ENCODE data around the gene TAF1. TPM values are rescaled to one million over a fixed set of nuclear protein-coding genes. Genes with fewer than 3 reads are reported as not detected.
"Not testable (repeated sequence)": the region's sequence is repeated elsewhere in the genome, so short reads cannot be mapped to it uniquely, and the experiment has no call there.

Gene TAF1
- total and polyA plus RNA-seq, 2 of the 8 experiments (the other 6 are each of a cell fraction or from before 2014, with no cell fraction given): 6.3 to 30.2 TPM

- TF ChIP-seq KDM1A (IDR thresholded peaks at IDR 0.05; ENCODE audit: borderline replicate concordance, low read length) (no peak), SP4 (IDR thresholded peaks at IDR 0.05; ENCODE audit: low read length) (no peak)
Measured at GRCh38 chrX:71321731-71322130, 44.4 kb upstream of the TAF1 start (continued).

DNA sequence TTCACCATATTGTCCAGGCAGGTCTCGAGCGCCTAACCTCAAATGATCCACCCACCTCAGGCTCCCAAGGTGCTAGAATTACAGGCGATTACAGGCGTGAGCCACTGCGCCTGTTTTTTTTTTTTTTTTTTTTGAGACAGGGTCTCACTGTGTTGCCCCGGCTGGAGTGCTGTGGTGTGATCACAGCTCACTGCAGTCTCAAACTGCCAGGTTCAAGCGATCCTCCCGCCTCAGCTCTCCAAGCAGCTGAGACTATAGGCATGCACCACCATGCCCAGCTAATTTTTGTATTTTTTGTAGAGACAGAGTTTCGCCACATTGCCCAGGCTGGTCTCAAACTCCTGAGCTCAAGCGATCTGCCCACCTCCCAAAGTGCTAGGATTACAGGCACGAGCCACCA, 41.7 kb upstream of the TAF1 start:
- H3K9me3 ChIP-seq (ENCODE audit: insufficient read depth in 2 of 2, low read depth in 1 of 2, low read length in 1 of 2); H4K91ac ChIP-seq (replicated peaks; ENCODE audit: insufficient read length, low read length); H3K27ac ChIP-seq (ENCODE audit: low read depth, low read length); H3K4me2 ChIP-seq (ENCODE audit: insufficient read depth in 1 of 2, low read depth in 2 of 2, low read length in 2 of 2); H4K20me1 ChIP-seq (replicated peaks in 1 of 2; ENCODE audit: control insufficient read depth in 1 of 2, insufficient read depth in 2 of 2, low read length in 2 of 2); FAIRE-seq; H3K23me2 ChIP-seq (ENCODE audit: low read depth, low read length); H2BK15ac ChIP-seq (ENCODE audit: low read length); CTCF ChIA-PET (ENCODE audit: partially characterized antibody); H3K4me3 ChIP-seq (ENCODE audit: extremely low read depth in 1 of 4, insufficient read depth in 2 of 4, low read depth in 3 of 4, low read length in 4 of 4); H3K4me1 ChIP-seq (replicated peaks in 1 of 4; ENCODE audit: control insufficient read depth in 3 of 4, insufficient read depth in 4 of 4, low read length in 3 of 4); H3K56ac ChIP-seq (replicated peaks; ENCODE audit: insufficient read length, low read depth, low read length); H3K79me1 ChIP-seq (ENCODE audit: low read depth, low read length); H3K18ac ChIP-seq (ENCODE audit: extremely low read depth, low read length); H3K27me3 ChIP-seq (replicated peaks in 1 of 4; ENCODE audit: control insufficient read depth in 3 of 4, extremely low read depth in 1 of 4, insufficient read depth in 3 of 4, low read length in 3 of 4); H2AFZ ChIP-seq (ENCODE audit: low read length); DNase-seq (ENCODE audit: low read depth in 1 of 2, low spot score in 2 of 2); H3K79me2 ChIP-seq (ENCODE audit: control insufficient read depth in 1 of 2, insufficient read depth in 2 of 2, low read length in 2 of 2); H2BK5ac ChIP-seq (ENCODE audit: low read depth, low read length); H3K14ac ChIP-seq (ENCODE audit: insufficient read length); H3K36me3 ChIP-seq (ENCODE audit: control insufficient read depth in 2 of 4, insufficient read depth in 4 of 4, low read length in 3 of 4); H2AK5ac ChIP-seq (ENCODE audit: low read depth, low read length); H4K8ac ChIP-seq (ENCODE audit: extremely low read depth, insufficient read depth, low read length); H3K9ac ChIP-seq (replicated peaks in 1 of 4; ENCODE audit: extremely low read depth in 1 of 4, low read depth in 3 of 4, low read length in 3 of 4); H2BK120ac ChIP-seq (replicated peaks; ENCODE audit: low read depth, low read length); H4K5ac ChIP-seq (ENCODE audit: insufficient read length, low read depth, low read length); H2BK20ac ChIP-seq (ENCODE audit: low read length); H3K4ac ChIP-seq (replicated peaks; ENCODE audit: insufficient read length, low read depth, low read length); H2BK12ac ChIP-seq (ENCODE audit: low read depth, low read length); H3K23ac ChIP-seq (ENCODE audit: insufficient read length): not testable (repeated sequence)
- 92% methylated on average over 5 of the region's 11 CpGs; no CpG with 5 or more reads in 1 of the 2 experiments for WGBS, 2 experiments (ENCODE audit: extremely low coverage in 1 of 2, insufficient coverage in 1 of 2, insufficient read length in 1 of 2, insufficient replicate concordance in 2 of 2, low coverage in 1 of 2, low lambda C conversion rate in 2 of 2, missing lambda C conversion rate in 1 of 2)
- POLR2A ChIA-PET (ENCODE audit: partially characterized antibody): interaction anchor here (0.6 to 1.9 kb wide), 2 partner anchors 28 to 50 kb away, joined by 3 to 5 read pairs; no protein-coding TSS in a partner anchor

Measured in H1 (cell line).